ENCODE data around the gene TSC2. TPM values are rescaled to one million over a fixed set of nuclear protein-coding genes. Genes with fewer than 3 reads are reported as not detected.
"Not testable (repeated sequence)": the region's sequence is repeated elsewhere in the genome, so short reads cannot be mapped to it uniquely, and the experiment has no call there.

The TSC2 gene
- total RNA-seq, 1 donor from 2014 or later: 96.4 TPM

GRCh38 chr16:2129251-2129650, 81.5 kb downstream of the TSC2 start:
- not testable (repeated sequence) for H3K4me1 Mint-ChIP-seq (ENCODE audit: low read depth); H3K27ac Mint-ChIP-seq; H3K9me3 Mint-ChIP-seq

GRCh38 chr16:2129890-2130447, 82.2 kb downstream of the TSC2 start:
- H3K27ac Mint-ChIP-seq; H3K4me3 Mint-ChIP-seq; H3K27me3 Mint-ChIP-seq (ENCODE audit: insufficient read depth); H3K9me3 Mint-ChIP-seq; DNase-seq (ENCODE audit: low spot score); H3K36me3 Mint-ChIP-seq (ENCODE audit: low read depth); intact Hi-C loops (cut with micrococcal nuclease); H3K4me1 Mint-ChIP-seq (ENCODE audit: low read depth): not testable (repeated sequence)

More at GRCh38 chr16:2129251-2129650, 81.5 kb downstream of the TSC2 start:
- H3K27me3 Mint-ChIP-seq (ENCODE audit: insufficient read depth); intact Hi-C loops (cut with micrococcal nuclease); H3K4me3 Mint-ChIP-seq; DNase-seq (ENCODE audit: low spot score); H3K36me3 Mint-ChIP-seq (ENCODE audit: low read depth): not testable (repeated sequence)

GRCh38 chr16:2133797-2134196, 86.0 kb downstream of the TSC2 start:
- H3K36me3 Mint-ChIP-seq (ENCODE audit: low read depth); H3K4me1 Mint-ChIP-seq (ENCODE audit: low read depth); DNase-seq (ENCODE audit: low spot score); H3K27me3 Mint-ChIP-seq (ENCODE audit: insufficient read depth); H3K9me3 Mint-ChIP-seq; H3K4me3 Mint-ChIP-seq; intact Hi-C loops (cut with micrococcal nuclease); H3K27ac Mint-ChIP-seq: not testable (repeated sequence)

GRCh38 chr16:2135071-2135470, 87.3 kb downstream of the TSC2 start:
- intact Hi-C loops (cut with micrococcal nuclease); DNase-seq (ENCODE audit: low spot score); H3K27ac Mint-ChIP-seq; H3K36me3 Mint-ChIP-seq (ENCODE audit: low read depth); H3K9me3 Mint-ChIP-seq; H3K27me3 Mint-ChIP-seq (ENCODE audit: insufficient read depth): not testable (repeated sequence)
- peak overlapping the region; percentile 56 for H3K4me3 Mint-ChIP-seq
- H3K4me1 Mint-ChIP-seq (ENCODE audit: low read depth): peaks cover 12% of the 10 kb centered on the region

- H3K9me3 Mint-ChIP-seq; H3K36me3 Mint-ChIP-seq (ENCODE audit: low read depth); H3K27me3 Mint-ChIP-seq (ENCODE audit: insufficient read depth): not testable (repeated sequence)
- DNase-seq (ENCODE audit: low spot score): peak; percentile 100
- Mint-ChIP-seq H3K4me1 (ENCODE audit: low read depth) (peaks cover 18% of the 10 kb centered on the region), H3K27ac (peak within 1 kb of the TSS; percentile 92), H3K4me3 (peak within 1 kb of the TSS; percentile 88)
- intact Hi-C loops (cut with micrococcal nuclease): loop anchor here (1.0 kb wide), 2 partner anchors 19 to 89 kb away; partner anchors contain the start of genes NTHL1, TRAF7 and TSC2
These were observed 88.1 kb downstream of the TSC2 start, which contains the start of gene PKD1 for GRCh38 chr16:2135770-2136490. TSS of gene PKD1 (minus strand) at chr16:2135898. CDS start at chr16:2135689, 209 bp downstream.

Other genes with a start within 250 kb of the TSC2 start
- 57.8 and 58.7 TPM in 2 replicates for gene HAGH, start 221.2 kb upstream of the TSC2 start, total RNA-seq
- 19.4 and 20.2 TPM in 2 replicates for gene FAHD1, start 220.8 kb upstream of the TSC2 start, total RNA-seq
- not detected in 2 replicates for gene MEIOB, start 175.8 kb upstream of the TSC2 start, total RNA-seq
- not detected in 2 replicates for gene HS3ST6, start 129.6 kb upstream of the TSC2 start, total RNA-seq
- 22.1 and 26.1 TPM in 2 replicates for gene MSRB1, start 104.8 kb upstream of the TSC2 start, total RNA-seq
- 1.1 and 1.9 TPM in 2 replicates for gene RPL3L, start 93.3 kb upstream of the TSC2 start, total RNA-seq
- 134 and 138 TPM in 2 replicates for gene NDUFB10, start 88.4 kb upstream of the TSC2 start, total RNA-seq
- gene RPS2, start 83.2 kb upstream of the TSC2 start, total RNA-seq: 3,144 and 3,145 TPM in 2 replicates
- 0.70 and 0.93 TPM in 2 replicates for gene RNF151, start 81.1 kb upstream of the TSC2 start, total RNA-seq
- 84.9 and 87.3 TPM in 2 replicates for gene TBL3, start 75.9 kb upstream of the TSC2 start, total RNA-seq
- 0.24 TPM in 1 of 2 replicates, not detected in the other for gene NOXO1, start 66.5 kb upstream of the TSC2 start, total RNA-seq
- 46.2 and 54.0 TPM in 2 replicates for gene GFER, start 63.8 kb upstream of the TSC2 start, total RNA-seq
- 21.2 and 26.3 TPM in 2 replicates for gene SYNGR3, start 58.0 kb upstream of the TSC2 start, total RNA-seq
- 100 and 105 TPM in 2 replicates for gene ZNF598, start 38.2 kb upstream of the TSC2 start, total RNA-seq
- gene NPW, start 28.2 kb upstream of the TSC2 start, total RNA-seq: 3.6 and 3.9 TPM in 2 replicates
- gene NHERF2, start 21.1 kb upstream of the TSC2 start, total RNA-seq: 2.2 and 2.5 TPM in 2 replicates
- 50.0 and 52.7 TPM in 2 replicates for gene NTHL1, start 151 bp upstream of the TSC2 start, total RNA-seq
- 92.5 and 104 TPM in 2 replicates for gene PKD1, start 87.9 kb downstream of the TSC2 start, total RNA-seq
- gene RAB26, start 100.6 kb downstream of the TSC2 start, total RNA-seq: 0.24 and 0.70 TPM in 2 replicates
- gene TRAF7, start 107.8 kb downstream of the TSC2 start, total RNA-seq: 70.4 and 73.1 TPM in 2 replicates
- 1.0 and 1.2 TPM in 2 replicates for gene CASKIN1, start 148.6 kb downstream of the TSC2 start, total RNA-seq
- 57.0 and 61.9 TPM in 2 replicates for gene MLST8, start 157.5 kb downstream of the TSC2 start, total RNA-seq
- gene BRICD5, start 162.9 kb downstream of the TSC2 start, total RNA-seq: 24.7 and 25.1 TPM in 2 replicates
- 37.2 and 37.7 TPM in 2 replicates for gene PGP, start 166.9 kb downstream of the TSC2 start, total RNA-seq
- gene E4F1, start 175.6 kb downstream of the TSC2 start, total RNA-seq: 35.6 and 37.4 TPM in 2 replicates
- gene DNASE1L2, start 188.5 kb downstream of the TSC2 start, total RNA-seq: 1.6 and 2.2 TPM in 2 replicates
- gene ECI1, start 203.6 kb downstream of the TSC2 start, total RNA-seq: 35.5 and 36.5 TPM in 2 replicates
- 398 and 403 TPM in 2 replicates for gene RNPS1, start 220.1 kb downstream of the TSC2 start, total RNA-seq

Measured in activated T-helper 1 cell treated with anti-CD3 and anti-CD28 coated beads, Interleukin-12 subunit alpha, Interleukin-12 subunit beta, Interleukin-2, Interleukin-4 antibody, amounts not matched to agents 30 ng/mL and 10 ng/mL and 1 ng/mL, durations not matched to agents 14 hours and 24 hours and 36 hours (primary cell).